OCI-LY1 (cell line): ENCODE measurements around the gene GNAT1.

ENCODE experiments used
- CTCF ChIP-seq: fragments of 200-600 bp; sonication (generic), shearing (Covaris generic); IDR thresholded peaks from 2 replicates; pipeline ENCODE4 v1.5.1; 2017; ENCODE audit warnings: mild to moderate bottlenecking, antibody characterized with exemption, low read length, moderate library complexity, mixed read lengths
- EZH2 ChIP-seq: fragments of 200-600 bp; sonication (generic), shearing (Covaris generic); IDR thresholded peaks from 2 replicates; pipeline ENCODE4 v1.8.0; 2017; ENCODE audit warnings: borderline replicate concordance, mixed run types, mild to moderate bottlenecking, antibody characterized with exemption, low read length, moderate library complexity, mixed read lengths

- TF ChIP-seq EZH2 (no peak), CTCF (no peak)
Measured at GRCh38 chr3:50153782-50154475, 37.5 kb upstream of the GNAT1 start.
